ENCODE data around the gene SOD3. TPM values are rescaled to one million over a fixed set of nuclear protein-coding genes. Genes with fewer than 3 reads are reported as not detected.
A peak's percentile ranks its signal among the peaks of the same experiment; 100 is the strongest.

SOD3 gene
- total RNA-seq, 2 experiments from 2014 or later: not detected

DNA sequence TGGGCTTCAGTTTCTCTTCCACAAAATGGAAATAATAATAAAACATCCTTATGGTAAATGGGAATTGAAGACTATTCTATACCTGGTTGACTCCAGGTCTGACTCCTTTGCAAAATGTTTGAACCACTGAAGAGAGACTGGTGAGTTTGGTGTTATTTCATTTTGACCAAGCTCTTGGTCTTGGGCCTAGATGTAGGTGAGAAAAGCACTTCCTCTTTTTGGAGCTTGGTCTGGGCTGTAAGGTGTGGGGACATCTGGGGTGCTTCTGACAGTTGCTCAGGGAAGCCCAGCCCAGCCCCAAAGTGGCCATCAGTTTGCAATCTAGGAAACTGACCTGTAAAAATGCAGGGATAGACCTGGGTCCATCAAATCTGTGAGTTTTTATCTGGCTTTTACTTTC, 26.8 kb upstream of the SOD3 start:
- H3K27ac Mint-ChIP-seq: no peak overlapping the region
- intact Hi-C loops (cut with micrococcal nuclease): no loop called here
- DNase-seq: no peak
- no peaks in the 10 kb centered on the region for H3K36me3 Mint-ChIP-seq
- POLR2A ChIA-PET: no interaction called here
- no peaks in the 10 kb centered on the region for H3K9me3 Mint-ChIP-seq
- no peaks in the 10 kb centered on the region for H3K4me1 Mint-ChIP-seq (ENCODE audit: low read depth)
- H3K4me3 Mint-ChIP-seq: no peak overlapping the region
- no peaks in the 10 kb centered on the region for H3K27me3 Mint-ChIP-seq
- CTCF ChIA-PET: no interaction called here

DNA sequence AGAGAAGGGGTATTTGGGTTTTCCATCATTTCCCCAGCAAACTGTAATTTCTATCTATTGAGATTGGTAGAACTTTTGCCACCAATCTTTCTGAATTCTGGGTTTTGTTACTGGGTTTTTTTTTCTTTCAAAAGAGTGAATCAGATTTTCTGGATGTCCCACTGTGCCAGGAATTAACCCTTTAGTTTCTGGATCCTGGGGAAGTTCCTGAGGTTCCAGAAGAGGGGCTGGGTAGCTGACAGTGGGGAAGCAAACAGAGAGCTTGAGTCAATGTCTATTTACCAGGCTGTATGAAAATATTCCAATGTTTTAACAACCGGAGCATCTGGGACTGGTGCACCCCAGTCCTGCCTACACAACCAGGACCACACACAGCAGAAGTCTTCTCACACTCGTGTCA, 25.8 kb upstream of the SOD3 start:
- H3K27ac Mint-ChIP-seq: no peak overlapping the region
- DNase-seq: no peak
- intact Hi-C loops (cut with micrococcal nuclease): no loop called here
- CTCF ChIA-PET: no interaction called here
- no peaks in the 10 kb centered on the region for H3K9me3 Mint-ChIP-seq
- H3K4me3 Mint-ChIP-seq: no peak overlapping the region
- H3K36me3 Mint-ChIP-seq: no peaks in the 10 kb centered on the region
- POLR2A ChIA-PET: no interaction called here
- no peaks in the 10 kb centered on the region for H3K4me1 Mint-ChIP-seq (ENCODE audit: low read depth)
- H3K27me3 Mint-ChIP-seq: no peaks in the 10 kb centered on the region

DNA sequence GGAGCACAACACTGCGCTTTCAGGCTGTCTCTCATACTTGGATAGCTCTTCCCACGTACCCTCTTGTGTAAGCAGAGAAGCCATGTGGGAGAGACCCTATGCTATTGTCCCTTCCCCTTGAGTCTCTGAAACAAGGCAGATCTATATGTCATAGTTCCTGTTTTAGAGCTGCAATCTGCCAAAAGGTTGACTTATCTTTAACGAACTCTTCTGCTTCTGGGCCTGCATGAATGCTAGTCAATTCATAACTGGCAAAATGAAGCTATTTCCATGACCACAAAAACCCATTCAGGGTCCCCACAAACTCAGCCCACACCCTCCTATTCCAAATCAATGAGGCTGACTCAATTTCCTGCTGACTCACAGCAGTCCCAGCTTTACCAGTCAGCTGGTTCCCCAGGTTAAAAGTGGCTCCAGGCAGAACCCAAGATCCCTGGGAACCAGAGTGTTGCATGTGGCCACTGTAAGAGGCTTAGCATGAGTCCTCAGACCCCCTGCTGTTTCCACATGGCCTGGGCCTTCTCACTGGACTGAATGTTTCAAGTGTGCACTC, 25.3 kb upstream of the SOD3 start:
- Mint-ChIP-seq H3K9me3 (no peaks in the 10 kb centered on the region), H3K4me3 (no peak overlapping the region), H3K27me3 (no peaks in the 10 kb centered on the region), H3K27ac (no peak overlapping the region), H3K4me1 (ENCODE audit: low read depth) (no peaks in the 10 kb centered on the region), H3K36me3 (no peaks in the 10 kb centered on the region)
- ChIA-PET CTCF (no interaction called here), POLR2A (no interaction called here)
- intact Hi-C loops (cut with micrococcal nuclease): no loop called here
- peak; percentile 10 for DNase-seq

DNA sequence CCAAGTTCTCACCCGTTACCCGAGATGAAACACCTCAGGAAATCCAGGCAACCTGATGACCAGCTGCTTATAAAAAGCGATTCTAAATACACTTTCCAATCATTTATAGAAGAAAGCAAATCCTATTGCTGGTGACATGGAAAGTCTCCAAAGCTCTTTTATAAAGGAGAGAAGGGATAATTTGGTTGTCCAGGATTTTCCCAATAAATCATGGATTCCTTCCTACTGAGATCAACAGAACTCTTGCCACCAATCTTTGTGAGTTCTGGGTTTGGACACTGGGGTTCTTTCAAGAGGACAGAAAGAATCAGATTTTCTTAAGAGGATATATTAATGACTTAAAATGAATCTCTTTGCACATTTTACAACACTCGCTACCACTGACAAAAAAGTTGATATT, 24.7 kb upstream of the SOD3 start:
- ChIA-PET POLR2A (no interaction called here), CTCF (no interaction called here)

DNA sequence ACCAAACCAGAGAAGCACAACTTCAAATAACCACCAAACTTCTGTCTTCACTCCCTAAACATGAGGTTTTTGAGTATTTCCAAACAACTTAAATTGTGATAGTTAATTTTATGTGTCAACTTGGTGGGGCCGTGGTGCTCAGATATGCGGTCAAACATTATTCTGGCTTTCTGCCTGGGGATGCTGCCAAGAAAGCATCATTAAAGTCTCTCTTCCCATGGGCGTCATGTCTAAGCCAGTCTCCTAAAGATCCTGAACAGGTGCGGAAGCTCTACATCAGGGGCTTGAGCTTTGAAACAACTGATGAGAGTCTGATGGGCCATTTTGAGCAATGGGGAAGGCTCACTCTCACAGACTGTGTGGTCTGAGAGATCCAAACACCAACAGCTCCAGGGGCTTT, 24.1 kb upstream of the SOD3 start:
- CTCF ChIA-PET: no interaction called here
- intact Hi-C loops (cut with micrococcal nuclease): no loop called here

More for the DNA sequence above, 24.7 kb upstream of the SOD3 start:
- no peaks in the 10 kb centered on the region for H3K9me3 Mint-ChIP-seq
- DNase-seq: no peak
- H3K27ac Mint-ChIP-seq: no peak overlapping the region
- no peaks in the 10 kb centered on the region for H3K27me3 Mint-ChIP-seq
- intact Hi-C loops (cut with micrococcal nuclease): no loop called here
- H3K4me3 Mint-ChIP-seq: no peak overlapping the region
- no peaks in the 10 kb centered on the region for H3K4me1 Mint-ChIP-seq (ENCODE audit: low read depth)
- no peaks in the 10 kb centered on the region for H3K36me3 Mint-ChIP-seq

DNA sequence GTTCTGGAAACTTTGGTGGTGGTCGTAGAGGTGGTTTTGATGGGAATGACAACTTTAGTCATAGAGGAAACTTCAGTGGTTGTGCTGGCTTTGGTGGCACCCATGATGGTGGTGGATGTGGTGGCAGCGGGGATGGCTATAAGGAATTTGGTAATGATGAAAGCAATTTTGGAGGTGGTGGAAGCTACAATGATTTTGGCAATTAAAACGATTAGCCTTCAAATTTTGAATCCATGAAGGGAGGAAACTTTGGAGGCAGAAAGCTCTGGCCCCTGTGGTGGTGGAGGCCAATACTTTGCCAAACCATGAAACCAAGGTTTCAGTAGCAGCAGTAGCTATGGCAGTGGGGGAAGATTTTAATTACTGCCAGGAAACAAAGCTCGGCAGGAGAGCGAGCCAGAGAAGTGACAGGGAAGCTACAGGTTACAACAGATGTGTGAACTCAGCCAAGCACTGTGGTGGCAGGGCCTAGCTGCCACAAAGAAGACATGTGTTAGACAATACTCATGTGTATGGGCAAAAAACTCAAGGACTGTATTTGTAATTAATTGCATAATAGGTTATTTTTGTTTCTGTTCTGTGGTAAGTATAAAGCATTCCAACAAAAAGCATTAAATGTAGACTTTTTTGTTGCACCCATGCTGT, 23.2 kb upstream of the SOD3 start:
- intact Hi-C loops (cut with micrococcal nuclease): no loop called here
- Mint-ChIP-seq H3K27me3 (no peaks in the 10 kb centered on the region), H3K36me3 (no peaks in the 10 kb centered on the region), H3K4me3 (no peak overlapping the region), H3K27ac (no peak overlapping the region), H3K9me3 (no peaks in the 10 kb centered on the region), H3K4me1 (ENCODE audit: low read depth) (no peaks in the 10 kb centered on the region)
- ChIA-PET POLR2A (no interaction called here), CTCF (no interaction called here)
- no peak for DNase-seq

More for the DNA sequence above, 24.1 kb upstream of the SOD3 start:
- H3K9me3 Mint-ChIP-seq: no peaks in the 10 kb centered on the region
- DNase-seq: no peak
- POLR2A ChIA-PET: no interaction called here
- H3K36me3 Mint-ChIP-seq: no peaks in the 10 kb centered on the region
- H3K27me3 Mint-ChIP-seq: no peaks in the 10 kb centered on the region
- H3K4me1 Mint-ChIP-seq (ENCODE audit: low read depth): no peaks in the 10 kb centered on the region
- H3K27ac Mint-ChIP-seq: no peak overlapping the region
- no peak overlapping the region for H3K4me3 Mint-ChIP-seq

DNA sequence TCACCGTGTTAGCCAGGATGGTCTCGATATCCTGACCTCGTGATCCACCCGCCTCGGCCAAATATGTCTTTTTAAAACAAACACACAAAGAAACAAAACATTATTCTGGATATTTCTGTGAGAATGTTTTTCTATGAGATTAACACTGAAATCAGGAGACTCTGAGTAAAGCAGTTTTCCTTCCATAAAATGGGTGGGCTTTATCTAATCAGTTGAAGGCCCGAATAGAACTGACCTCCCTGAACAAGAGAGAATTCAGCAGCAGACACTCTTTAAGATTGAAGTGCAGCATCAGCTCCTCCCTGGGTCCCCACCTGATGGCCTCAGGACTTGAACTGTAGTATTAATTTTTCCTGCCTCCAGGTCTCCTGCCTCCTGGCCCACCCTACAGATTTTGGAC, 22.4 kb upstream of the SOD3 start:
- Mint-ChIP-seq H3K4me1 (ENCODE audit: low read depth) (no peaks in the 10 kb centered on the region), H3K9me3 (no peaks in the 10 kb centered on the region), H3K27me3 (no peaks in the 10 kb centered on the region), H3K4me3 (no peak overlapping the region), H3K36me3 (no peaks in the 10 kb centered on the region), H3K27ac (no peak overlapping the region)
- intact Hi-C loops (cut with micrococcal nuclease): no loop called here
- CTCF ChIA-PET: no interaction called here
- DNase-seq: no peak
- POLR2A ChIA-PET: no interaction called here

DNA sequence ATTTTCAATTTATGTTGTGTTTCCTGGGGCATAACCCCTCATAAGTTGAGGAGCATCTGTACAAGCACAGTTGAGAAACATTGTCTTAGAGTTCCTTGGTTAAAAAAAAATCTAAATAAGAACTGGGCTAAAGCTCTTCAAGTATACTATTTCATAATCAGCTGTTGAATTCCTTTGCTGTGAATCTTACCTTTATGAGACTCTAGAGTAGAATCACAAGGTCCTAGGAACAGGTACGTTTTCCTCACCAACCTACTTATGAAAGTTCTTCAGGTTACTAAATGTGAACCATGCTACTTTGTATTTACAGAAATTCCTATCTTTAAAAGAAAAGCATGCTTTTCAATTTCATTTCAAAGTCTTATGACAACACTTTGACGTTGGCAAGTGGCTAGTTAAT, 20.9 kb upstream of the SOD3 start:
- Mint-ChIP-seq H3K27ac (no peak overlapping the region), H3K4me3 (no peak overlapping the region), H3K4me1 (ENCODE audit: low read depth) (no peaks in the 10 kb centered on the region), H3K9me3 (no peaks in the 10 kb centered on the region), H3K36me3 (no peaks in the 10 kb centered on the region), H3K27me3 (no peaks in the 10 kb centered on the region)
- ChIA-PET CTCF (no interaction called here), POLR2A (no interaction called here)
- DNase-seq: no peak
- intact Hi-C loops (cut with micrococcal nuclease): no loop called here

DNA sequence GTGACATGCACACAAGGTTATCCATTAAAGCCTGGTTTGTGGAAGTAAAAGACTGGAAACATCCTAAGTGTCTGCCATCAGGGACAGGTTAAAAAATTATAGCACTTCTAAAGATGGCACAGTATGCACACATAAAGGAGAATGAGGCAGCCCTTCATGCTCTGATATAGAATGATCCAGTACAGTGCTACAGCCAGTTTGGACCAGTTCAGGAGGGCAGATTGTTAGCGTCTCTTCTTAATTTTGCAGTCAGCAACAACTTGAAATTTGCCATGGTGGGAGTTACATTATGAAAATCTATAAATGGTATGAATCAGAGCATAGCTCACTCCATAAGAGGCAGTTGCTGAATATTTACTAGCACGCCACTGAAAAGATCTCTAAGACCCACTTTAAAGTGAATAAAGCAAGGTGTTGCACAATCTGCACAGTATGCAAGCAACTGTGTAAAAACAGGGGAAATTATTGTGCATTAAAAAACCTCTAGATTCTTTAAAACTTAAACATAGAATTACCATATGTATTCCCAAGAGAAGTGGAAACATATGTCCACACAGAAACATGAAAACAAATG, 20.3 kb upstream of the SOD3 start:
- intact Hi-C loops (cut with micrococcal nuclease): no loop called here
- CTCF ChIA-PET: no interaction called here

DNA sequence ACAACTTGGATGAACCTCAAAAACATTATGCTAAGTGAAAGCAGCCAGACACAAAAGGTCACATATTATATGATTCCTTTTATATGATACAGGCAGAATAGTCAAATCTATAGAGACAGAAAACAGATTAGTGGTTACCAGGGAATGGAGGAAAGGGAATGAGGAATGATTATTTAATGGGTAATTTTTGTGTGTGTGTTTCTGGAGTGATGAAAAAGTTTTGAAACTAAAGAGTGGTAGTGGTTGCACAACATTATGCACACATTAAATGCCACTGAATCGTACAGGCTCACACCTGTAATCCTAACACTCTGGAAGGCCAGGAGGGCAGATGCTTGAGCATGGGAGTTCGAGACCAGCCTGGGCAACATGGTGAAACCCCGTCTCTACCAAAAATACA, 19.6 kb upstream of the SOD3 start:
- Mint-ChIP-seq H3K27me3 (no peaks in the 10 kb centered on the region), H3K36me3 (no peaks in the 10 kb centered on the region), H3K9me3 (no peaks in the 10 kb centered on the region), H3K27ac (no peak overlapping the region), H3K4me1 (ENCODE audit: low read depth) (no peaks in the 10 kb centered on the region), H3K4me3 (no peak overlapping the region)
- ChIA-PET POLR2A (no interaction called here), CTCF (no interaction called here)
- no peak for DNase-seq
- intact Hi-C loops (cut with micrococcal nuclease): no loop called here

More for the DNA sequence above, 20.3 kb upstream of the SOD3 start:
- POLR2A ChIA-PET: no interaction called here
- Mint-ChIP-seq H3K36me3 (no peaks in the 10 kb centered on the region), H3K27ac (no peak overlapping the region), H3K4me1 (ENCODE audit: low read depth) (no peaks in the 10 kb centered on the region), H3K4me3 (no peak overlapping the region), H3K9me3 (no peaks in the 10 kb centered on the region), H3K27me3 (no peaks in the 10 kb centered on the region)
- DNase-seq: no peak

DNA sequence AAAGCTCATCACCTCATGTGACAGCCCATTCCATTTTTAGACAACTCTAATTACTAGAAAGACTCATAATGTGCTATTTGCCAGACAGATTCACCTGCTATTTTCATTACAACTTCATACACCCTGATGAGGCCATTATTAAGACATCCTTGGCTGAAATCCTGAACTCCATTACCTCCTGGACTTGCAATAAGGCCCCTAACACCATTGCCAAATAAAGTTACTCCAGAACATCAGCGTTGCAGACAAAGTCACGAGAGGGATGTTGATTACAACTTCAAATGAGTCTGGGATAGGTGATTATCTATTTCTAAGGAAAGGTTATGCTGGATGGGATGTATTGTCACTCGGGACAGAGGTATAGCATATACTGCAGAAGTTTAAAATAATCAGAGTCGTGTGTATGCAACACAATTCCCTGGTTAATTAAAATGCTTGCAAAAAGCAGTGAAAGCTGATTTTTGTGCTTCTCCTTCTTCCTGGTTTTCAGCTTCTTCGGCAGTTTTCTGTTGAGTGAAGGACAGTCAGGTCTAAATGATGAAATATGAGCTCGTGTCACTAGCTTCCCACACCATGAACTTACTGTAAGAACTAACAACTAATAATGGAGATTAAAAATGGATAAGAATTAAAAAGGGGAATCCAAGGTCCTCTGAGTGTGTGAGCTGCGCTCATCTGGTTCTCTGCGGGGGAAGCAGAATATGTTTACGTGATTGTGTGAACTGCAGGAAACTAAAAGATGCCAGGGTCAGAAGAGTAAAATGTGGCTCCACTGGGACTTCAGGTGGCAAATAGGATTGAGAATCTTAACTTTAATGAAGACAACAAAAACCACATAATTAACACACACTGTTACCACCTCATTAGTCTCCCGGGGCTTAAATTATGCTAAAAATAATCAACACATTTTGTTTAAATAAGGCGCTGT, 17.6 kb upstream of the SOD3 start:
- Mint-ChIP-seq H3K27ac (no peak overlapping the region), H3K4me3 (no peak overlapping the region), H3K4me1 (ENCODE audit: low read depth) (no peaks in the 10 kb centered on the region), H3K9me3 (no peaks in the 10 kb centered on the region), H3K27me3 (no peaks in the 10 kb centered on the region), H3K36me3 (no peaks in the 10 kb centered on the region)
- intact Hi-C loops (cut with micrococcal nuclease): no loop called here
- DNase-seq: no peak
- CTCF ChIA-PET: interaction anchor here (0.5 kb wide), 1 partner anchor 45 kb away, joined by 5 read pairs; no protein-coding TSS in a partner anchor
- POLR2A ChIA-PET: no interaction called here

DNA sequence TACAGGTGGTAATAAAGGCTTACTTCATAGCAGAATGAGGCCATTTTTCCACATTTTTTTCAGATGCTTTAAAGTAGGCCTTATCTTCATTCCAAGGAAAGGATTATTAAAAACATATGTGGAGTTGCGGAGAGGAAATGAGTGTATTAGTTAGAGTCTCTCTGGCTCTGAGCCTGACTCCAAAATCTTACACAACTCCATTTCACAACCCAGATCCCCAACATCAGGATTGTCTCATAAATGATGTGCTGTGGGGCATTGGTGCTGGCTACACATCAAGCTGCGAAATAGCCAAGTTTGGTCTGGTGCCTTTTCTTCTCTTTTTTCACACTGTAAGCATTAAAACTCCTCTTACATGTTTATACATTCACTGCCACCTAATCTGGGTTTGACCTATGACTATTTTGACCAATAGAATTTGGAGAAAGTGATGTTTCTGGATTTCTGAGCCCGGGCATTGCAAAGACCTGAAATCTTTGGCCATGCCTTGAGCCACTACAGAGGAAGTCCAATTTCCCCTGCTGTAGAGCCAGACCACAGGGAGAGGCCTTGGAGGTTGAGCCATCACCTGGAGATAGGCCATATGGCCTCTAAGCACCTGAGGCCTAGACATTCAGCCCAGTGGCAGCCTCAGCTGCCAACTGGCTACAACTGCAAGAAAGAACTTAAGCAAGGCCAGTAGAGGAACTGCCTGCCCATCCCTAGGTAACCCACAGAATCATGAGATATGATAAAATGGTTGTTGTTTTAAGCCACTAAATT, 16.7 kb upstream of the SOD3 start:
- H3K27ac Mint-ChIP-seq: no peak overlapping the region
- ChIA-PET POLR2A (no interaction called here), CTCF (no interaction called here)

More for the DNA sequence above, 16.7 kb upstream of the SOD3 start:
- Mint-ChIP-seq H3K36me3 (no peaks in the 10 kb centered on the region), H3K4me1 (ENCODE audit: low read depth) (no peaks in the 10 kb centered on the region), H3K4me3 (no peak overlapping the region), H3K27me3 (peaks cover 1% of the 10 kb centered on the region), H3K9me3 (no peaks in the 10 kb centered on the region)
- no peak for DNase-seq
- intact Hi-C loops (cut with micrococcal nuclease): no loop called here
